Kidney (tissue), 14 donors: ENCODE results near the gene CKAP2L. TPM values are rescaled to one million over a fixed set of nuclear protein-coding genes. Genes with fewer than 3 reads are reported as not detected.
A peak's percentile ranks its signal among the peaks of the same experiment; 100 is the strongest.

ENCODE experiments used
- DNase-seq, 5 donors: peaks; one replicate each; pipeline ENCODE4 v3.0.0-alpha.2; 2013 to 2020
- FAIRE-seq: peaks from 2 replicates; lab custom pipeline; 2012; peaks lifted over from hg19 to GRCh38; lab: Jason Lieb, UNC
- H3K27ac ChIP-seq, 2 donors: one replicate each; pipeline ENCODE4 v1.7.0; 2013; ENCODE audit warnings: low read depth in 2 of 2, low read length in 2 of 2, inconsistent platforms in 1 of 2
- H3K27me3 ChIP-seq: one replicate; pipeline ENCODE4 v1.7.1; 2013; ENCODE audit warnings: low read length, inconsistent platforms; ENCODE audit not compliant: control insufficient read depth, insufficient read depth
- H3K36me3 ChIP-seq, 3 donors: one replicate each; pipeline versions ENCODE4 v1.7.0 to v1.7.1; 2013; ENCODE audit warnings: low read length in 3 of 3, control low read depth in 1 of 3, inconsistent platforms in 1 of 3; ENCODE audit not compliant: insufficient read depth in 3 of 3, control insufficient read depth in 2 of 3
- H3K4me1 ChIP-seq, 3 donors: one replicate each; pipeline versions ENCODE4 v1.7.0 to v1.7.1; 2013; ENCODE audit warnings: low read length in 3 of 3, inconsistent platforms in 1 of 3, low read depth in 1 of 3; ENCODE audit not compliant: control insufficient read depth in 2 of 3, insufficient read depth in 2 of 3
- H3K4me3 ChIP-seq, 3 donors: one replicate each; pipeline versions ENCODE4 v1.7.0 to v1.8.1; 2013; ENCODE audit warnings: low read length in 3 of 3, control low read depth in 1 of 3, inconsistent platforms in 1 of 3
- H3K9ac ChIP-seq, 3 donors: one replicate each; pipeline versions ENCODE4 v1.7.0 to v1.7.1; 2013; ENCODE audit warnings: low read length in 3 of 3, control low read depth in 1 of 3, inconsistent platforms in 1 of 3
- H3K9me3 ChIP-seq, 3 donors: one replicate each; pipeline versions ENCODE4 v1.7.0 to v1.7.1; 2013; ENCODE audit warnings: low read length in 3 of 3, control low read depth in 1 of 3, inconsistent platforms in 1 of 3; ENCODE audit not compliant: control insufficient read depth in 2 of 3, insufficient read depth in 1 of 3
- CTCF ChIP-seq: IDR thresholded peaks from 3 replicates; pipeline ENCODE4 v1.5.1; 2012; ENCODE audit warnings: mild to moderate bottlenecking, moderate library complexity, borderline replicate concordance; ENCODE audit not compliant: insufficient read depth; ENCODE audit errors: extremely low read depth
- intact Hi-C: fragments of 100-400 bp; cut with DNase I; formaldehyde crosslinking; loops from one replicate; pipeline ENCODE4 v1.11.1; 2022
- polyA plus RNA-seq: library from polyadenylated mRNA; stranded (reverse); fragments of 350-450 nt; fragmentation: Illumina TruSeq; extraction: RNeasy Lipid Tissue Mini Kit (QIAGEN cat#74804); gene quantifications from one replicate; pipeline ENCODE4 v1.2.3, GENCODE V29; 2014; ENCODE audit warnings: low read depth, low replicate concordance; ENCODE audit not compliant: insufficient read depth
- total RNA-seq: library from RNA; stranded (reverse); fragmentation: NEBNext Ultra II Directional; extraction: Animal tissue kit (Norgen Biotek cat#: 25700); gene quantifications from one replicate; pipeline ENCODE4 v1.2.1, GENCODE V29; 2021
- donor health status: control.
- donor health status: control.
- donor health status: control.
- donor health status: control.
- donor health status: control.
- donor health status: DM: yes; HTN: yes; CAD: no.
- donor health status: Normal renal cell carcinoma (clear cell type).

Gene CKAP2L
- total and polyA plus RNA-seq, 2 donors from 2014 or later, result 0.88 TPM; not detected in 1

GRCh38 chr2:112796486-112796885 lies 32.1 kb upstream of the CKAP2L start:
- no peak overlapping the region for H3K27ac ChIP-seq
- DNase-seq (no peak), FAIRE-seq (no peak)
- H3K36me3 ChIP-seq, result no peaks in the 10 kb centered on the region
- H3K9ac ChIP-seq, result no peak overlapping the region
- no peak overlapping the region for H3K4me3 ChIP-seq
- intact Hi-C loops, result no loop called here
- no peaks in the 10 kb centered on the region for H3K4me1 ChIP-seq
- no peaks in the 10 kb centered on the region for H3K9me3 ChIP-seq
- no peak for TF ChIP-seq CTCF
- no peaks in the 10 kb centered on the region for H3K27me3 ChIP-seq

DNA sequence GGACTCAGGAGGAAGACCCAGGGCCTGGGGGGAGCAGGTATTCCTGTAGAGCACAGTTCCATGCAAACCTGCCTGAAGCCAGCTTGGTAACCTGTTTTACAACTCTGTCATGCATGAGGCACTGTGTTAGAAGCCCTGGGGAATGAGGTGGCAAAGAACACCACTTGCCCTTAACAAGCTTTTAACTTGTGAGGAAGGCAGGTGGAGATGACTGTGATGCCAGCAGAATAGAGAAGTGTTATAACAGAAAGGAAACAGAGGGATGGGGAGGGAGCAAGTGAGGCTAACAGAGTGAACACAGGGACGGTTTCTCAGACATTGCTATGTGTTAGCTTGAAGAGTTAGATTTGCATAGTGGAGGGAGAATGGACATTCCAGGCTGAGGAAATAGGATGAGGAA lies 31.4 kb upstream of the CKAP2L start:
- Histone ChIP-seq H3K9me3 (no peaks in the 10 kb centered on the region), H3K4me1 (no peaks in the 10 kb centered on the region), H3K4me3 (no peak overlapping the region), H3K36me3 (no peaks in the 10 kb centered on the region), H3K27ac (no peak overlapping the region), H3K27me3 (no peaks in the 10 kb centered on the region), H3K9ac (no peak overlapping the region)
- DNase-seq (peak in 4 of 5 donors; percentile 42 to 72 (median 61)), FAIRE-seq (no peak)
- intact Hi-C loops, result no loop called here
- TF ChIP-seq CTCF, result no peak

- FAIRE-seq, result no peak
- no peak for TF ChIP-seq CTCF
- no peak overlapping the region for H3K4me3 ChIP-seq
- H3K27ac ChIP-seq, result no peak overlapping the region
- no peak for DNase-seq
- no peaks in the 10 kb centered on the region for H3K4me1 ChIP-seq
- no peaks in the 10 kb centered on the region for H3K27me3 ChIP-seq
- intact Hi-C loops, result no loop called here
- H3K9me3 ChIP-seq, result no peaks in the 10 kb centered on the region
- H3K36me3 ChIP-seq, result no peaks in the 10 kb centered on the region
- no peak overlapping the region for H3K9ac ChIP-seq
Measured at GRCh38 chr2:112794841-112795240, 30.4 kb upstream of the CKAP2L start.

- TF ChIP-seq CTCF, result no peak
- Histone ChIP-seq H3K9ac (no peak overlapping the region), H3K9me3 (no peaks in the 10 kb centered on the region), H3K36me3 (no peaks in the 10 kb centered on the region), H3K27me3 (no peaks in the 10 kb centered on the region), H3K4me1 (no peaks in the 10 kb centered on the region), H3K4me3 (no peak overlapping the region), H3K27ac (no peak overlapping the region)
- FAIRE-seq (no peak), DNase-seq (no peak)
- intact Hi-C loops, result no loop called here
Measured at GRCh38 chr2:112794131-112794733, 29.8 kb upstream of the CKAP2L start.
